BLaER1 treated with 17β-estradiol and CSF1 and Interleukin-3, amounts not matched to agents 10 nM and 100 nM (cell line): ENCODE measurements around the gene TMEFF2.

ENCODE experiments used
- H3K27ac ChIP-seq, 11 experiments: shearing (Covaris generic); formaldehyde crosslinking; 2 replicates each; pipeline ENCODE4 v1.8.1; 2022
- H3K27me3 ChIP-seq, 11 experiments: shearing (Covaris generic); formaldehyde crosslinking; 2 replicates each; pipeline ENCODE4 v1.8.1; 2022
- H3K36me3 ChIP-seq, 11 experiments: shearing (Covaris generic); formaldehyde crosslinking; 2 replicates each; pipeline ENCODE4 v1.8.1; 2022
- H3K4me1 ChIP-seq, 10 experiments: shearing (Covaris generic); formaldehyde crosslinking; 2 replicates each; pipeline ENCODE4 v1.8.1; 2022
- H3K4me2 ChIP-seq, 11 experiments: shearing (Covaris generic); formaldehyde crosslinking; 2 replicates each; pipeline ENCODE4 v1.8.1; 2022
- H3K4me3 ChIP-seq, 10 experiments: shearing (Covaris generic); formaldehyde crosslinking; 2 replicates each; pipeline ENCODE4 v1.8.1; 2022
- H3K9ac ChIP-seq, 11 experiments: shearing (Covaris generic); formaldehyde crosslinking; 2 replicates each; pipeline ENCODE4 v1.8.1; 2022
- H3K9me3 ChIP-seq, 11 experiments: shearing (Covaris generic); formaldehyde crosslinking; replicated peaks in 1 of 11; 2 replicates each; pipeline ENCODE4 v1.8.1; 2022
- H4K20me1 ChIP-seq, 11 experiments: shearing (Covaris generic); formaldehyde crosslinking; 2 replicates each; pipeline ENCODE4 v1.8.1; 2022
- Cebpa-rat ChIP-seq, 11 experiments: shearing (Covaris generic); IDR thresholded peaks; 2 replicates each; pipeline ENCODE4 v1.8.1; 2022

TMEFF2 gene

DNA sequence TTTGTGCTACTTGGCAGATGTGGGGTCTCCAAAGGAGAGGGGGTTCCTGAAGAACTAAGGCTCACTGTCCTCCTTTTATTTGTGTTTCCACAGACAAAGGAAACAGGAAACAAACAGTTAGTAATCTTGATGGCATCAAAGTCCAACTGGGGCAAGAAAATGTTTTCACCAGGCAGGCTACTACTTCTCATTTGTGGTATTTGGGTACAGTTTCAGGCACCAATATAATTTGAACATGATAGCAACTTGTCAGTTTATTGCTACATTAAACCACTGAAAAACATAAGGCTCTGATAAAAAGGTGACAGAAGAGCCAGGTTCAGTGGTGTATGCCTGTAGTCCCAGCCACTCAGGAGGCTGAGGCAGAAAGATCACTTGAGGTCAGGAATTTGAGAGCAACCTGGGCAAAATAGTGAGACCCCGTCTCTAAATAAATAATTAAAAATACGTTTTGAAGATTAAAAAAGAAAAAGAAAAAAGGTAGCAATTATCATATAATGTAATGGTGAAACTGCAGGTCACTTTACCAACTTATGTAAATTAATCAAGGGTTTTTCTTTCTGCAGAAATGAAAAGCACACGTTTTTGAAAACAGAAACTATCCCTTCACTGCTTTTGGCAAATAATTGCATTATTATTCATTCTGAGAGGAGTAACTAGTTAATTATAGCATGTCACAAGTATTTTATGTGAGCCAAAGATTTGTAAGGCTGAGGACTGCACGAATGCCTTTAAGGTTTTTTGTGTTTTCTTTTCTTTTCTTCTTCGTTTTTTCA is 190.4 kb downstream of the TMEFF2 start:
- Histone ChIP-seq H3K4me2 (no peak overlapping the region), H4K20me1 (no peaks in the 10 kb centered on the region), H3K4me3 (no peak overlapping the region), H3K27me3 (no peaks in the 10 kb centered on the region), H3K27ac (no peak overlapping the region), H3K4me1 (no peaks in the 10 kb centered on the region), H3K9ac (no peak overlapping the region), H3K36me3 (no peaks in the 10 kb centered on the region), H3K9me3 (no peaks in the 10 kb centered on the region)
- TF ChIP-seq Cebpa-rat (IDR thresholded peaks at IDR 0.05), result no peak

DNA sequence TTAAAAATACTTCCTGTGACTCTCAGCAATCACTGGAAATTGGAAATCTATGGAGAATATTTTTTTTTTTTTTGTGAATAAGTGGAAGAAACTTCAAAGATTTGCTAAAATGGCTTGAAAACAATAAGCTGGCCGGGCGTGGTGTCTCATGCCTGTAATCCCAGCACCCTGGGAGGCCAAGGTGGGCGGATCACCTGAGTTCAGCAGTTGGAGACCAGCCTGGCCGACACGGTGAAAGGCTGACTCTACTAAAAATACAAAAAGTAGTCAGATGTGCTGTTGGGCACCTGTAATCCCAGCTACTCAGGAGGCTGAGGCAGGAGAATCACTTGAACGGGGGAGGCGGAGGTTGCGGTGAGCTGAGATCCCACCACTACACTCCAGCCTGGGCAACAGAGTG is 192.3 kb downstream of the TMEFF2 start:
- no peak overlapping the region for H3K4me2 ChIP-seq
- no peak overlapping the region for H3K9ac ChIP-seq
- H3K27me3 ChIP-seq, result no peaks in the 10 kb centered on the region
- no peak for TF ChIP-seq Cebpa-rat (IDR thresholded peaks at IDR 0.05)
- H3K36me3 ChIP-seq, result no peaks in the 10 kb centered on the region
- no peak overlapping the region for H3K4me3 ChIP-seq
- no peak overlapping the region for H3K27ac ChIP-seq
- H4K20me1 ChIP-seq, result no peaks in the 10 kb centered on the region
- no peaks in the 10 kb centered on the region for H3K9me3 ChIP-seq
- no peaks in the 10 kb centered on the region for H3K4me1 ChIP-seq

GRCh38 chr2:192000196-192000980 is 194.3 kb downstream of the TMEFF2 start:
- Histone ChIP-seq H3K4me2 (no peak overlapping the region), H3K9me3 (no peaks in the 10 kb centered on the region), H3K27me3 (no peaks in the 10 kb centered on the region), H4K20me1 (no peaks in the 10 kb centered on the region), H3K9ac (no peak overlapping the region), H3K4me3 (no peak overlapping the region), H3K27ac (no peak overlapping the region), H3K36me3 (no peaks in the 10 kb centered on the region), H3K4me1 (0 out of 20 replicates have a peak, but pooled peaks cover 0 to 1% (median 0%) of the 10 kb centered on the region in 10 experiments)
- no peak for TF ChIP-seq Cebpa-rat (IDR thresholded peaks at IDR 0.05)

- H3K9ac ChIP-seq, result no peak overlapping the region
- H3K27ac ChIP-seq, result no peak overlapping the region
- no peak overlapping the region for H3K4me2 ChIP-seq
- H3K36me3 ChIP-seq, result no peaks in the 10 kb centered on the region
- no peak overlapping the region for H3K4me3 ChIP-seq
- H3K4me1 ChIP-seq, result 0 out of 20 replicates have a peak, but pooled peaks cover 0 to 5% (median 0%) of the 10 kb centered on the region in 10 experiments
- no peak for TF ChIP-seq Cebpa-rat (IDR thresholded peaks at IDR 0.05)
- no peaks in the 10 kb centered on the region for H4K20me1 ChIP-seq
- H3K9me3 ChIP-seq, result no peaks in the 10 kb centered on the region
- H3K27me3 ChIP-seq, result no peaks in the 10 kb centered on the region
Measured at GRCh38 chr2:191999101-191999841, 195.5 kb downstream of the TMEFF2 start.

DNA sequence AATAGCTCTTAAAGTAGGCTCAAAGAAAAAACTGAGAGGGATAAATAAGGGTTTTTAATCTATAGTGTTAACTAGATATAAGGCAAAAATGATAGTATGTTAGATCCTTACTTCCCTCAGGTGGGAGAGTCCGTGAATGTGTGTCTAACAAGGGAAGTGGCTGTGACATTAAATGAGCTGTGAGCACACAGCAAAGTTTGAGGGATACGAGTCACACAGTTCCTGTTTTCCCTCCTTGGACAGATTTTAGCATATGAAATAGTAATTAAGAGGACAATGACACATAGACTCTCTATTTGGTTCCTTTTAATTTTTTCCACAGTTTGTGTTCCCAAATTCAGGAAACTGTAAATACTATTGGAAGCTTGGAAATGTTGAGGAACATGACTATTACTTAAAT is 199.4 kb downstream of the TMEFF2 start:
- Histone ChIP-seq H3K27ac (no peak overlapping the region), H3K4me2 (no peak overlapping the region), H3K4me1 (0 out of 20 replicates have a peak, but pooled peaks cover 0 to 5% (median 0%) of the 10 kb centered on the region in 10 experiments), H3K27me3 (no peaks in the 10 kb centered on the region), H3K36me3 (no peaks in the 10 kb centered on the region), H3K9me3 (no peaks in the 10 kb centered on the region), H3K9ac (no peak overlapping the region), H4K20me1 (no peaks in the 10 kb centered on the region), H3K4me3 (no peak overlapping the region)
- no peak for TF ChIP-seq Cebpa-rat (IDR thresholded peaks at IDR 0.05)

GRCh38 chr2:191994749-191995148 is 200.0 kb downstream of the TMEFF2 start:
- H3K27me3 ChIP-seq, result no peaks in the 10 kb centered on the region
- no peak overlapping the region for H3K4me3 ChIP-seq
- H4K20me1 ChIP-seq, result no peaks in the 10 kb centered on the region
- H3K4me2 ChIP-seq, result no peak overlapping the region
- no peaks in the 10 kb centered on the region for H3K36me3 ChIP-seq
- no peak overlapping the region for H3K9ac ChIP-seq
- H3K4me1 ChIP-seq, result 0 out of 20 replicates have a peak, but pooled peaks cover 0 to 5% (median 0%) of the 10 kb centered on the region in 10 experiments
- H3K9me3 ChIP-seq, result no peaks in the 10 kb centered on the region
- no peak for TF ChIP-seq Cebpa-rat (IDR thresholded peaks at IDR 0.05)
- H3K27ac ChIP-seq, result no peak overlapping the region

DNA sequence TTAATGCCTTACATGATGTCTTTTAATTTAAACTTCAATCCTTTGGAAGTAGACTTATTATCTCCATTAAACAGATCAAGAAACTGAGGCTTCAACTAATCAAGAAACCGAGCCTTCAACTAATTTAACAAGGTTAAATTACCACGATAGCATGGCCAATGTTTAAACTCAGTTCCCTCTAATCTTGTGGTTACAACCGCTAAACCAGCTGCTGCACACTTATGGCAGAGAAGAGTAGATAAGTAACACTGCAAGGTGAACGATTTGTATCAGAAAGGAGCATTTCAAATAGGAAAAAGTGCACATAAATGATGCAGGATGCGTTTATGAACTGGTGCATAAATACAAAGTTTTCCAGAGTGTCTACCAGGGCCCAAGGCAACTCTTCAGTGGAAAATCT is 203.3 kb downstream of the TMEFF2 start:
- H4K20me1 ChIP-seq, result no peaks in the 10 kb centered on the region
- no peak overlapping the region for H3K9ac ChIP-seq
- no peaks in the 10 kb centered on the region for H3K36me3 ChIP-seq
- no peaks in the 10 kb centered on the region for H3K9me3 ChIP-seq
- H3K4me3 ChIP-seq, result no peak overlapping the region
- H3K27me3 ChIP-seq, result no peaks in the 10 kb centered on the region
- H3K4me2 ChIP-seq, result no peak overlapping the region
- H3K4me1 ChIP-seq, result 0 out of 20 replicates have a peak, but pooled peaks cover 0 to 5% (median 0%) of the 10 kb centered on the region in 10 experiments
- no peak overlapping the region for H3K27ac ChIP-seq
- no peak for TF ChIP-seq Cebpa-rat (IDR thresholded peaks at IDR 0.05)

DNA sequence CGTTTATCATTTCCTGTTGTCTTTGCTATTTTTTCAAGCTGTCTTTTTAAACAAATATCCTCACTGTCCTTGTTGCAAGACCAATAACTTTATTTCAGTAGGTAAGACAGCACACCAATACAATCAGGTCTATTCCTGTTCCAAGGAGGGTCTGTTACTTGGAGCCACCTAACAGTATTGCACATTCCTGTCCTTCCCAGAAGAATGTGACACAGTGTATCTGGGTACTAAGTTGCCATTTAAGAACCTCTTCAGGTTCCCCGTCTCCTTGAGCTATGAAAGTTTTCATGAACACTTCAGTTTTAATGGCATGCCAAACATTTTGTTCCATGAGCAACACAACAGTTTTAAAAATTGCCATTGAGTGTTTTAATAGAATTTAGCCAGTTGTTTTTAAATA is 209.0 kb downstream of the TMEFF2 start:
- no peaks in the 10 kb centered on the region for H3K4me1 ChIP-seq

DNA sequence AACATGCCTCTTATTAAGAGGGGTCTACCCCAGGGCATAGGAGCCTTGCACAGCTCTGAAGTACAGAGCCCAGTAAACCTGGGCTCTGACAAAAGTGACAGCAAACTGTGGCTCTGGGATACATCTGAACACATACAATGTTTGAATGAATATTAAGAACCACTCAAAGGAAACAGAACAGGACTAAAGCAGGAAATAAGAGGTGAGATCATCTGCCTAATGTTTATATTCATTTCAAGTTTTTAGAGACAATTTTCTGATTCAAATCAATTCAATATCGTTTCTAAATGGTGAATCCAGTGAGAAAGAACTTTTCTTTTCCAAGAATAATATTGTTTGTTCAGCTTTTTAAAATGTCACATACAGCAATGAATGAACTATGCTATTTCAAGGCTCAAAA is 211.1 kb downstream of the TMEFF2 start:
- Histone ChIP-seq H4K20me1 (no peaks in the 10 kb centered on the region), H3K4me1 (no peaks in the 10 kb centered on the region), H3K9ac (no peak overlapping the region), H3K4me3 (no peak overlapping the region), H3K36me3 (no peaks in the 10 kb centered on the region), H3K9me3 (no peaks in the 10 kb centered on the region), H3K27ac (no peak overlapping the region), H3K4me2 (no peak overlapping the region), H3K27me3 (no peaks in the 10 kb centered on the region)
- no peak for TF ChIP-seq Cebpa-rat (IDR thresholded peaks at IDR 0.05)

More for the DNA sequence above, 209.0 kb downstream of the TMEFF2 start:
- Histone ChIP-seq H3K36me3 (no peaks in the 10 kb centered on the region), H3K9ac (no peak overlapping the region), H3K9me3 (no peaks in the 10 kb centered on the region), H3K4me2 (no peak overlapping the region), H3K27me3 (no peaks in the 10 kb centered on the region), H3K4me3 (no peak overlapping the region), H3K27ac (no peak overlapping the region), H4K20me1 (no peaks in the 10 kb centered on the region)
- no peak for TF ChIP-seq Cebpa-rat (IDR thresholded peaks at IDR 0.05)
